Measurements from ENCODE around the gene KLHDC7B.
A peak's percentile ranks its signal among the peaks of the same experiment; 100 is the strongest.

The KLHDC7B gene

GRCh38 chr22:50548921-50549790 lies 3.5 kb downstream of the KLHDC7B start:
- Histone ChIP-seq H3K79me2 (ENCODE audit: control insufficient read depth, low read length) (no peaks in the 10 kb centered on the region), H3K27ac (ENCODE audit: low read depth, low read length) (peak overlapping the region; percentile 31), H3K36me3 (ENCODE audit: control insufficient read depth, low read length) (no peaks in the 10 kb centered on the region), H3K9me3 (ENCODE audit: control insufficient read depth, insufficient read depth, low read length) (no peaks in the 10 kb centered on the region), H3K4me2 (ENCODE audit: low read length) (peak overlapping the region; percentile 92), H3K27me3 (ENCODE audit: control insufficient read depth, low read length) (no peaks in the 10 kb centered on the region), H3K9me2 (replicated peaks; ENCODE audit: control insufficient read depth, low read length) (no peaks in the 10 kb centered on the region), H3K4me3 (ENCODE audit: low read length) (peak overlapping the region; percentile 76), H3K4me1 (ENCODE audit: control insufficient read depth, low read length) (peaks cover 32% of the 10 kb centered on the region), H3F3A (ENCODE audit: control insufficient read depth, insufficient read depth) (peaks cover 10% of the 10 kb centered on the region; the same call in 1 of the 2 replicates), H4K20me1 (ENCODE audit: control insufficient read depth, insufficient read depth, low read depth, low read length) (no peaks in the 10 kb centered on the region)
- TF ChIP-seq EZH2phosphoT487 (IDR thresholded peaks at IDR 0.05; ENCODE audit: borderline replicate concordance, low read length) (no peak), CTCF (IDR thresholded peaks at IDR 0.05; ENCODE audit: low read depth, low read length, poor library complexity, severe bottlenecking) (no peak)

GRCh38 chr22:50550395-50550794 lies 4.7 kb downstream of the KLHDC7B start:
- H3K4me1 ChIP-seq (ENCODE audit: control insufficient read depth, low read length): peaks cover 23% of the 10 kb centered on the region
- no peak overlapping the region for H3K4me2 ChIP-seq (ENCODE audit: low read length)
- 0 out of 2 replicates have a peak, but pooled peaks cover 3% of the 10 kb centered on the region for H3F3A ChIP-seq (ENCODE audit: control insufficient read depth, insufficient read depth)
- H3K27me3 ChIP-seq (ENCODE audit: control insufficient read depth, low read length): no peaks in the 10 kb centered on the region
- H3K36me3 ChIP-seq (ENCODE audit: control insufficient read depth, low read length): no peaks in the 10 kb centered on the region
- no peaks in the 10 kb centered on the region for H4K20me1 ChIP-seq (ENCODE audit: control insufficient read depth, insufficient read depth, low read depth, low read length)
- no peaks in the 10 kb centered on the region for H3K9me2 ChIP-seq (replicated peaks; ENCODE audit: control insufficient read depth, low read length)
- no peak overlapping the region for H3K4me3 ChIP-seq (ENCODE audit: low read length)
- no peak for TF ChIP-seq CTCF (IDR thresholded peaks at IDR 0.05; ENCODE audit: low read depth, low read length, poor library complexity, severe bottlenecking)
- TF ChIP-seq EZH2phosphoT487 (IDR thresholded peaks at IDR 0.05; ENCODE audit: borderline replicate concordance, low read length): no peak
- H3K27ac ChIP-seq (ENCODE audit: low read depth, low read length): no peak overlapping the region
- H3K79me2 ChIP-seq (ENCODE audit: control insufficient read depth, low read length): no peaks in the 10 kb centered on the region
- no peaks in the 10 kb centered on the region for H3K9me3 ChIP-seq (ENCODE audit: control insufficient read depth, insufficient read depth, low read length)

GRCh38 chr22:50551160-50551752 lies 5.6 kb downstream of the KLHDC7B start:
- no peaks in the 10 kb centered on the region for H3K9me3 ChIP-seq (ENCODE audit: control insufficient read depth, insufficient read depth, low read length)
- peaks cover 23% of the 10 kb centered on the region for H3K4me1 ChIP-seq (ENCODE audit: control insufficient read depth, low read length)
- no peak overlapping the region for H3K4me2 ChIP-seq (ENCODE audit: low read length)
- no peaks in the 10 kb centered on the region for H3K36me3 ChIP-seq (ENCODE audit: control insufficient read depth, low read length)
- H3K4me3 ChIP-seq (ENCODE audit: low read length): no peak overlapping the region
- H4K20me1 ChIP-seq (ENCODE audit: control insufficient read depth, insufficient read depth, low read depth, low read length): no peaks in the 10 kb centered on the region
- H3K79me2 ChIP-seq (ENCODE audit: control insufficient read depth, low read length): no peaks in the 10 kb centered on the region
- peaks cover 3% of the 10 kb centered on the region; the same call in 1 of the 2 replicates for H3K27me3 ChIP-seq (ENCODE audit: control insufficient read depth, low read length)
- H3F3A ChIP-seq (ENCODE audit: control insufficient read depth, insufficient read depth): 0 out of 2 replicates have a peak, but pooled peaks cover 3% of the 10 kb centered on the region
- no peak overlapping the region for H3K27ac ChIP-seq (ENCODE audit: low read depth, low read length)
- no peaks in the 10 kb centered on the region for H3K9me2 ChIP-seq (replicated peaks; ENCODE audit: control insufficient read depth, low read length)
- TF ChIP-seq CTCF (IDR thresholded peaks at IDR 0.05; ENCODE audit: low read depth, low read length, poor library complexity, severe bottlenecking) (no peak), EZH2phosphoT487 (IDR thresholded peaks at IDR 0.05; ENCODE audit: borderline replicate concordance, low read length) (no peak)

Measured in DOHH2 (cell line).